G401 (cell line): Measurements from ENCODE around the gene PPP6R2. TPM values are rescaled to one million over a fixed set of nuclear protein-coding genes. Genes with fewer than 3 reads are reported as not detected.
"Not testable (repeated sequence)": the region's sequence is repeated elsewhere in the genome, so short reads cannot be mapped to it uniquely, and the experiment has no call there.

Experiments
- DNase-seq: peaks from one replicate; pipeline ENCODE4 v3.0.0-alpha.2; 2015; ENCODE audit warnings: low spot score
- in situ Hi-C: cut with HindIII; loops from 2 replicates; pipeline ENCODE4 v1.10.0; 2016; ENCODE audit warnings: low sequenced_read_pairs, mixed read lengths
- total RNA-seq: library from RNA; depleted of rRNA; stranded (reverse); fragments of >200 nt; shearing (Covaris generic); gene quantifications from 2 replicates; pipeline ENCODE4 v1.2.3, GENCODE V29; 2014

PPP6R2 gene
- total RNA-seq, 1 experiment from 2014 or later: 77.8 TPM

- no peak for DNase-seq
- in situ Hi-C loops: no loop called here
Measured at GRCh38 chr22:50417411-50418210, 74.5 kb downstream of the PPP6R2 start.

GRCh38 chr22:50418624-50419023, 75.5 kb downstream of the PPP6R2 start:
- in situ Hi-C loops: no loop called here

GRCh38 chr22:50419116-50419515, 76.0 kb downstream of the PPP6R2 start:
- in situ Hi-C loops: no loop called here
- no peak for DNase-seq

More at GRCh38 chr22:50418624-50419023, 75.5 kb downstream of the PPP6R2 start:
- peak; percentile 52 for DNase-seq

DNA sequence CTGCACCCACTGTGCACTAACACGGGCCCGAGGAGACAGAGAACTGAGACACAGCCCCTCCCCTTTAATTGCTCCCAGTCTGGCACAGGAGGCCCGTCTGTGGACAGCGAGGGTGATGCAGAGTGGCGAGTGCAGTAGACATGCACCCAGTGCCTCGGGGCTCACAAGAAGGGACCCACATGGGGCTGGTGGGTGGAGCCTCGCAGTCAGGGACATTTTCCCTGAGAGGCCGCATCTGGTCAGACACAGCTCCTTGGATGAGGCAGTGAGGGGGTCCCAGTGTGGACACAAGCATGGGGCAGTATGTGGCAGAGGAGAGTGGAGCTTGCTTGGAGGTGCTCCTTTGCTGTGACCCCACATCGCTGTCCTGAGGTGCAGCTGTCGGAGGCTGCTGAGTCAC, 76.9 kb downstream of the PPP6R2 start:
- no peak for DNase-seq
- in situ Hi-C loops: loop anchor here (10.0 kb wide), 1 partner anchor 65 kb away; no protein-coding TSS in a partner anchor

DNA sequence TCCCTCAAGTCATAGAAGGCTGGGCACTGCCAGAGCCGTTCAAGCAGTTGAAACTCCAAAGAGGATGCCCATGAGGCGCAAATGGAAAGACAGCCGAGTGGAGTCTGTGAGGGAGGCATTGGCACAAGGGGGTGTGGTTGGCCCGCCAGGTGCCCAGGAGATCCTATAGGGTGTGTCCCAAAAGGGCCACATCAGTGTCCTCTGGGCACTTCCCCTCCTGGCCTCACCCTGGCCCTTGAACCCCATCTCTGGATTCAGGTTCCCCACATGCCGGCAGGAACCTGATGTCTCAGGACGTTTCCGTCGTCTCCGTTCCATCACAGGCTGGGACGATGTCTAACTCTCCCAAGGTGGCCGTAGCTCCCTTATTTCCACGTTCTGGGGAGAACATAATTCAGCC, 77.5 kb downstream of the PPP6R2 start:
- in situ Hi-C loops: loop anchor here (10.0 kb wide), 1 partner anchor 66 kb away; no protein-coding TSS in a partner anchor

DNA sequence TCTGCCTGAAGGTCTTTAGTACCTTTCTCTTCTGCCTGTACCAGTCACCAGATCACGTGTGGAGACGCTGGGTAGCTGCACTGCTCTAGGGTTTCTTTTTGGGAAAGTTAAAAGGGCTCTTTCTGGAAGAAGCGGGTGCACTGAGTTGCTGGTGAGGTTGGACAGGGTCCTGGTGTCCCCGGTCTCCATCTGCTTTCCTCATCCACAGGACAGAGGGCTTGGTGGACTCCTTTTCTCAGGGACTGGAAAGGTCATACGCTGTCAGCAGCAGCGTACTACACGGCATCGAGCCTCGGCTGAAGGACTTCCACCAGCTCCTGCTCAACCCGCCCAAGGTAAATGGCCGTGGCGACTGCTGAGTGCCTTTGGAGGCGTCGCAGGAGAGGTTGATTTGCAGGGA, 78.9 kb downstream of the PPP6R2 start:
- no peak for DNase-seq
- in situ Hi-C loops: loop anchor here (10.0 kb wide), 1 partner anchor 67 kb away; no protein-coding TSS in a partner anchor

More for the DNA sequence above, 77.5 kb downstream of the PPP6R2 start:
- DNase-seq: no peak

DNA sequence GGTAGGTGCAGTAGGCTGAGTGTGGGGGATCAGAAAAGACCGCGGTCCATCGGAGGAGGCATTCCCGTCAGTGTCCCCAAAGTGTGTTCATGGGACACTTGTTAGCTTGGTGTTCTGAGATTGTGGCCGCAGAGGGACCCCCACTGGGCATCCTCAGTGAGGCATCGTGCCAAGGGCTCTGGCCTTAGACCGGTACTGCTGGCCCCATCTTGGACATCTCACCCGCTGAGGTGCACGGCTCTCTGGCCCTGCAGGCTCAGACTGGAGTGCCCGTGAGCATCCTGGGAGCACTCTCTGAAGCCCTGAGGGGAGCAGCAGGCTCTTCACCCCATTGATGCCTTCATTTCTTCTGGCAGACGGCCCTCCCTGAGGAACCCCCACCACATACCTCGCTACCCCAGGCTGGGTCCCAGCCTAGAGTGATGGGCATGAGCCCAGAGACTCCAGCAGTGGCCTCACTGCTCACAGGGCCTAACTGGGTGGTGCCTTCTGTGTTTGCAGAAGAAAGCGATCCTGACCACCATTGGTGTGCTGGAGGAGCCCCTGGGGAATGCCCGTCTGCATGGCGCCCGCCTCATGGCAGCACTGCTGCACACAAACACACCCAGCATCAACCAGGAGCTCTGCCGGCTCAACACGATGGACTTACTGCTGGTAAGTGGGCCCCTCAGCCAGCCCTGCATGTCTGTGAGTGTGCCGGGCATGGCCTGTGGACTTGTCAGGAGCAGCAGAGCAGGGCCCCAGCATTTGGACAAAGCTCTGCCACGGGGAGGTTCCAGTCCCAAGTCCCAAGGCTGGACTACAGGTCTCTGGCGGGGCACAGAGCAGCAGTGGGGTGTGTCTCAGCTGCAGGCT, 80.1 kb downstream of the PPP6R2 start:
- no peak for DNase-seq
- in situ Hi-C loops: loop anchor here (10.0 kb wide), 1 partner anchor 68 kb away; no protein-coding TSS in a partner anchor

GRCh38 chr22:50423956-50424355, 80.8 kb downstream of the PPP6R2 start:
- no peak for DNase-seq
- in situ Hi-C loops: loop anchor here (10.0 kb wide), 1 partner anchor 69 kb away; no protein-coding TSS in a partner anchor

DNA sequence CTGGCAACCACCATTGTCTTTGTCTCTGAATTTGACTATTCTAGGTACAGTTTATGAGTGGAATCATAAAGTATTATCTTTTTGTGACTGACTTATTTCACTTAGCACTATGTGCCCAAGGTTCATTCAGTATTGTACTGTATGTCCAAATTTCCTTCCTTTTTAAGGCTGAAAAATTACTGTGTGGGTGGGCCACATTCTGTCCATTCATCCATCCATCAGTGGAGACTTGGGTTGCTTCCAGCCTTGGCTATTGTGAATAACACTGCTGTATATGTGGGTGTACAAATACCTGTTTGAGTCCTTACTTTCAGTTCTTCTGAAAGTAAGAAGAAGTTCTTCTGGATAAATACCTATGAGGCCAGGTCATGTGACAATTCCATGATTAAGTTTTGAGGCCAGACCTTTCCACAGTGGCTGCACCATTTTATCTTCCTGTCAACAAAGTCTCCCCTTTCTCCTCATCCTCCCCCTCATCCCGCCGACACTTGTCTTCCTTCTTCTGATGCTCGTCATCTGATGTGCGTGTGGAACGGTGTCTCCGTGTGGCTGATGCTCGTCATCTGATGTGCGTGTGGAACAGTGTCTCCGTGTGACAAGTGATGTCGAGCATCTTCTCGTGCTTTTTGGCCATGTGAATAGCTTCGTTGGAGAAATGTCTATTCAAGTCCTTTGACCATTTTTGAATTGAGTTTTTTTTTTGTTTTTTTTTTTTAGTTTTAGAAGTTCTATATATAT, 82.2 kb downstream of the PPP6R2 start:
- in situ Hi-C loops: loop anchor here (10.0 kb wide), 1 partner anchor 71 kb away; no protein-coding TSS in a partner anchor
- no peak for DNase-seq

DNA sequence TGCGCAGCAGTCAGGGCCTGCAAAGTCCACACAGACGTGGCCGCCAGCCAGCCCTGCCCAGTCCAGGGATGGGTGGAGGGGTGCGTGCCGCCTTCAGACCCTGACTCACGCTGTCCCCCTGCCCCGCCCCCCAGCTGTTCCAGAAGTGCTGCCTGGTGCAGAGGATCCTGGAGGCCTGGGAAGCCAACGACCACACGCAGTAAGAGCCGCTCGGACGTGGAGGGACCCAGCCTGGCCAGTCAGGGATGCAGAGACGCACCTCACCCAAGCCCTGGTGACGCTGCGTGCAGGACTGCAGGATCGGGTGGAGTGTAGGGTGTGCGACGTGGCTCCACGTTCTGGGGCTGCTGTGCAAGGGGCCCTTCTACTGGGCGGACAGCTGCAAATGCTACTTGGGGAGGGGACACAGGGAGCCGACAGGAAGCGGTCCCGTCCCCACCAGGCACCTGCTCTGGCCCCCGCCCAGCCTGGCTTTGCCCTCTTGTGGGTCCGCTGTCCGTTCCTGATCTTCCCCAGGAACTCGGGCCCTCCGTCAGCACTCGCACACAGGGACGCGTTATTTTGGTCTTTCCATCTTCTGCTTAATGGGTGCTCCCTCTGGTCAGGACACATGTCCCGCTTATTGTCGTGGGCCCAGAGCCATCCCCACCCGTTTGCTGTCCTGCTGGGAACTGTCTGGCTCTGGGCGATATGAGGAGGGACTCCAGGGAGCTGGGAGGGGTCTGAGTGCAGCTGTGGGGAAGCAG, 89.2 kb downstream of the PPP6R2 start:
- in situ Hi-C loops: no loop called here
- DNase-seq: no peak

- in situ Hi-C loops: not testable (repeated sequence)
Measured at GRCh38 chr22:50432877-50433510, 89.9 kb downstream of the PPP6R2 start.

DNA sequence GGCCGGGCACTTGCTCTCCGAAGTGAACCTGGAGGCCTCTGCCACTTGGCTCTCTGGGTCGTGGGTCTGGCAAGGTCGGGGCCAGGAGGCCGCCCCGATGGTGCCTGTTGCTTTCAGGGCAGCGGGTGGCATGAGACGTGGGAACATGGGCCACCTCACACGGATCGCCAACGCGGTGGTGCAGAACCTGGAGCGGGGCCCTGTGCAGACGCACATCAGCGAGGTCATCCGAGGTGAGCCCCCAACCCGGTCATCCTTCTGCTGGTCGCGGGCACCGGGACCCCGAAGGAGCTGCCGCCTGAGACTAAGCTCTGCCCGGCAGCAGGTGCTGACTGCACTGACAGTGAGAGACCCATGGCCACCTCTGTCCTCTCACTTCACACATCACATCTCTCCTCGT, 91.7 kb downstream of the PPP6R2 start:
- in situ Hi-C loops: no loop called here
- DNase-seq: no peak

More at GRCh38 chr22:50432877-50433510, 89.9 kb downstream of the PPP6R2 start:
- DNase-seq: not testable (repeated sequence)

DNA sequence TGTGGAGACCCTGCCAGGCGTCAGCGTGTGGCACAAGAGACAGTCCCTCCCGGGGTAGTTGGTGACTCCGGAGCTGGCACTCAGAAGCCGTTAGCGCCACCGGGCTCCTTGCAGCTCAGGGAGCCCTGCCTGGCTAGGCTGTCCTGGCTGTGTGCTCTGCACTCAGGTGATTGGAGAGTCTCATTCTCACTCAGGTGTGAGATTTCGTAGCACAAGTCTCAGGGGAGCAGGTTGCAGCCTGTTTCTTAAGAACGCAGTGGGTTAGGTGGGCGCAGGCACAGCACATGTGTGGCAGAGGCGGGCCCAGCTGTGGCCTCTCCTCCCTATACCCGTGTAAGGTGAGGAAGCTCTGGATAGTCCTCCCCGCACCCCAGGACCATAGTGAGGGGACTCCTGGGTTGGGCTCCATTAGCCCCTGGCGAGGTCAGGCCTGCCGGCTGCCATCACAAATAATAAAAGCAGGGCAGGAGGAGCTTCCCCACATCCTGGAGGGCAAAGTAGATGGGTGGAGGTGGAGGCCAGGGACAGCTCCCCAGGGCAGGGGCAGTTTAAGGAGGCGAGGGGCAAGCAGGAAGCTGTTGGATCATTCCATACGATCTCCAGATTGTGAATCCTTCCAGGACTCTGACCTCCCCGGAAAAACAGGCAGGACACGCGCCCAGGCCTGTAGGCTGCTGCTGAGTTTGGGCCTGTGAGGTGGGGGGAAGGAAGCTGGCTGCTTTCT, 92.3 kb downstream of the PPP6R2 start:
- in situ Hi-C loops: no loop called here
- DNase-seq: no peak

DNA sequence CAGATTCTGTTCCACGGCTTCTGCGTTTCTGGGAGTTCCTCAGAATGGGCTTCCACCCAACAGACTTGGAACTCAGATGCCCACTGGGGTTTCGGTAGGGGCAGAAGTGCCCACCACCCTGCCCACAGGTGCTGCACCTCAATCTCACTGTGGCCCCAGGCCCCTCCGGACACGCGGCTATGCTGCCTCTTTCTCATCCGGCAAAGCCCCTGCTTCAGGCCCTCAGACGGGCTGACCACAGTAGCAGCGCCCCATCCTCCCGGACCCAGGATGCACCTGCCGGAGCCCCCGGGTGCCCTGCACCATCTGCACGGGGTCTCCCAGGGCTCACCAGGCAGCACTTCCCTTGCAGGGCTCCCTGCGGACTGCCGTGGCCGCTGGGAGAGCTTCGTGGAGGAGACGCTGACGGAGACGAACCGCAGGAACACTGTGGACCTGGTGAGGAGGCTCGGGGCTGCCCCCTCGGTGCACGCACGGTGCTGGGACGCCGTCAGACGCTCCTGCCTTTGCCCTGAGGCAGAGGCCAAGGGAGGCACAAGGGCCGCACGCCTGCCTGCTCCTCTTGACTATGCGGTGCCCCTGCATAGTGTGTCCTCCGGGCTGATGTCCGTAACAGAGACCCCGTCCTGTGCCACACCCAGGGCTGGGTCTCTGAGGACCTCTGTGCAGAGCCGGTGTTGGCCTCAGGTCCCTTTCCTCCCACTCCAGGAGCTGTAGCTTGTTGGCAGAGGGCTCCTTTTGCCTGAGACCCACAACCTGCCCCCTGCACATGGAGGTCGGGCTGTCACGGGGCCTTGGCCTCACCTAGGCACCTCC, 93.1 kb downstream of the PPP6R2 start:
- no peak for DNase-seq
- in situ Hi-C loops: no loop called here

DNA sequence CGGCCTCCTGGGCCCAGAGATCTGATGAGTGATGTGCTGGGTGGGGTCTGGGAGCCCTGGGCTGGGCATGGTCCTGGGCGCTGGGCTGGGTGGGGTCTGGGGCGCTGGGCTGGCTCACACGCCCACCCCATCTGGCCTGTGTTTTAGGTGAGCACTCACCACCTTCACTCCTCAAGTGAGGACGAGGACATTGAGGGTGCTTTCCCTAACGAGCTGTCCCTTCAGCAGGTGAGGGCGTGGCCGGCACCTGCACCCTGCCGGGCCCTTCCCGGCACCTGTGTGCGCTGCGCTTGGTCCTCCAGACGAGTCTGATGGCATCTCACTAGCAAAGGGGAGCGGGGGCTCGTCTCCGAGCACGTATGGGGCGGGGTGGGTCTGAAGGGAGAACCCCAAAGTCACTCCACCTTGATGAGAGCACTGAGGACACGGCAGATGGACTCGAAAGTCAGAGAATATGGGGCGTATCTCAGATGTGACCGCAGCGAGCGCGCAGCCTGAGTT, 93.8 kb downstream of the PPP6R2 start:
- in situ Hi-C loops: no loop called here
- DNase-seq: no peak

GRCh38 chr22:50437511-50438304, 94.6 kb downstream of the PPP6R2 start:
- no peak for DNase-seq
- in situ Hi-C loops: no loop called here
